Tibial nerve (tissue), 4 donors: ENCODE measurements around the gene PIGR.

Source experiments
- CTCF ChIP-seq, 5 experiments: fragments of 200-600 bp in 3 of 5; fragments of 450-650 bp in 2 of 5; sonication (generic) in 3 of 5; IDR thresholded peaks; one replicate each; pipeline ENCODE4 v1.5.1; 2016 to 2019; ENCODE audit warnings: antibody characterized with exemption in 5 of 5, mild to moderate bottlenecking in 3 of 5, moderate library complexity in 2 of 5
- EP300 ChIP-seq, 2 donors: sonication (generic); formaldehyde crosslinking; IDR thresholded peaks; one replicate each; pipeline ENCODE4 v1.6.1; 2017; ENCODE audit warnings: antibody characterized with exemption in 2 of 2, mild to moderate bottlenecking in 1 of 2

GRCh38 chr1:206893380-206893779 is 52.9 kb downstream of the PIGR start:
- TF ChIP-seq CTCF (IDR thresholded peaks at IDR 0.05), result no peak
- TF ChIP-seq EP300 (IDR thresholded peaks at IDR 0.05), result no peak
